RKO (cell line): Measurements from ENCODE around the gene ASB7.
"Not testable (repeated sequence)": the region's sequence is repeated elsewhere in the genome, so short reads cannot be mapped to it uniquely, and the experiment has no call there.

Experiments
- DNase-seq: peaks from one replicate; pipeline ENCODE4 v3.0.0-alpha.2; 2016; ENCODE audit warnings: low spot score

ASB7 gene

DNA sequence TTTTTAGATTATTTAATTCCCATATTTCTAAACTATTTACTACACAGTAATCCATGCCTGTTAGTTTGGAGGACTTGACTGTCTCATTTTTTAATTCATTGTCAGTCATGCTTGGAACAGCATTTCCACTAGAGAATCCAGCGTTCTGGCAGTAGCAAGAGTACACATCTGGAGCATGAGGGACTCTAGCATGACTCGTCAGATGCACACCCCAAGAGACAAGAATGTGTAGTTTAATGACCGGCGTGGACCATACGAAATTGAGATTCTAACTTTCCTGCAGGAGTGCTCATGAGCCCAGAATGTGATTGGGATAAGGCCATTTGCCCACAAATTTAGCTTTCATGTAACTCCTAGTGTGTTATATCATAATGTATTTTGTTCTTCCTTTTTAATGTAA, 48.9 kb downstream of the ASB7 start:
- DNase-seq = peak; percentile 37

DNA sequence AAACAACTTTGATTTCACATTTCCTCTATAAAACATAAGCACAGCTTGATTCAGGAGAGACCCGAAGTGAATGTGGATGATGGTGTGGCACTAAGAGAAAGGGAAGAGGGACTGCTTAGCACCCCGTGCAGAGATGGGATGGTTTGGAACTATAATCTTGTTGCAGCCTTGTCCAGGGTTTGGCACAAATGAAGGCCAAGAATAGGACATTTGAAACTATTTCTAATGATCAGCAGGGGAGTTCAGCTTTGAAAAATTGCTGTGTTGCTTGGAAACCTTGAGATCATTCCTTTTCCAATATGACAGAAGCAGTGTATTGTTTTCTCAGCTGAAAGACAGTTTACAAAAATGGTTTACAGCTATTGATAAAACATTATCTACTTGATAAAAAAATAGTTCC, 49.7 kb downstream of the ASB7 start:
- no peak for DNase-seq

DNA sequence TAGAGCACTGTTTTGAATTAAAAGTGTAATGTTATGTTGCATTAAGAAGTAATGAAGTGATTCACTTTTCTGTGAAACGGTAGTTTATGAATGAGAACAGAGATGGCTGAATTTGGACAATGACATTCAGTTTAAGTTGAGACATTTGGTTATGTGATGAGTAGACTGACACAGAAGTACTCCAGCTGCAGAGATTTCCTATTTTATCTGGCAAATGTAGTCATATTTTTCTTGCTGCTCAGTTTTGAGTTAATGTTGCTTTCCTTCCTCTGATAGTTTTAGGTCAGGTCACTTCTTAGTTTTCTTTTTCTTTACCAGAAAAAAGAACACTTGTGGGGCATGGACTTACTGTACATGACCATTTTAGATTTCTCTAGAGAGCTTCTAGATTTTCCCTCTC, 51.2 kb downstream of the ASB7 start:
- DNase-seq = no peak

DNA sequence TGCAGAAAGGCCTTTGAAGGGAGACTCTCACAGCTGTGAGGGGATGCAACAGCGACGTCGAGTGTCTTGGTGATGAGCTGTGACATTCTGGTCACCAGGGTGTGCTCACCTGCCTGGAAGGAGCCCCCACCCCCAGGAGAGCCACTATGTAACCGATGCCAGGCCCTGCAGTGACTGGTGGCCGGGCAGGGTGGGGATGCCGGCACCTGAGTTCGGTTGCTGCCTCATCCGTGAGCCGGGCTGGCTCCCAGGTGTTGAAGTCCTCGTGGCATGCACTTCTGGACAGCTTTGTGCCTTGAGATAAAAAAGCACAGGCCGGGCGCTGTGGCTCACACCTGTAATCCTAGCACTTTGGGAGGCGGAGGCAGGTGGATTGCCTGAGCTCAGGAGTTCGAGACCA, 56.5 kb downstream of the ASB7 start:
- no peak for DNase-seq

DNA sequence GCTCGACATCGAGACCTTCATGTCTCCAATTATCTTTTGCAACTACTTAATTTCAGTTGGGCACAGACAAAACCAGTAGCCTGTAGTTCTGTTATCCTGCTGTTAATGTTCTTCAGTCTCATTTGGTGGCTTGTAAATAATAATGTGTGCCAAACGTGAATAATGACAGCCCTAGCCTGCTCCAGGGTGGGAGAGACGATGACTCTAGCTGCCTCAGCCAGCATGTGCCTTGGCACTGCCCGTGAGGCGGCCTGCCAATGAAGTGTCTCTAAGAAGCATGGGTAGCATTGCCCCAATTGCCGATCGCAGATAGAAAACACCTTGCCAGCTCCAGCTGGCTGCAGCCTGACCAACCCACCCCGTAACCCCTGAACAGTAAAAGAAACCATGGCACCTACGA, 58.8 kb downstream of the ASB7 start:
- DNase-seq = no peak

DNA sequence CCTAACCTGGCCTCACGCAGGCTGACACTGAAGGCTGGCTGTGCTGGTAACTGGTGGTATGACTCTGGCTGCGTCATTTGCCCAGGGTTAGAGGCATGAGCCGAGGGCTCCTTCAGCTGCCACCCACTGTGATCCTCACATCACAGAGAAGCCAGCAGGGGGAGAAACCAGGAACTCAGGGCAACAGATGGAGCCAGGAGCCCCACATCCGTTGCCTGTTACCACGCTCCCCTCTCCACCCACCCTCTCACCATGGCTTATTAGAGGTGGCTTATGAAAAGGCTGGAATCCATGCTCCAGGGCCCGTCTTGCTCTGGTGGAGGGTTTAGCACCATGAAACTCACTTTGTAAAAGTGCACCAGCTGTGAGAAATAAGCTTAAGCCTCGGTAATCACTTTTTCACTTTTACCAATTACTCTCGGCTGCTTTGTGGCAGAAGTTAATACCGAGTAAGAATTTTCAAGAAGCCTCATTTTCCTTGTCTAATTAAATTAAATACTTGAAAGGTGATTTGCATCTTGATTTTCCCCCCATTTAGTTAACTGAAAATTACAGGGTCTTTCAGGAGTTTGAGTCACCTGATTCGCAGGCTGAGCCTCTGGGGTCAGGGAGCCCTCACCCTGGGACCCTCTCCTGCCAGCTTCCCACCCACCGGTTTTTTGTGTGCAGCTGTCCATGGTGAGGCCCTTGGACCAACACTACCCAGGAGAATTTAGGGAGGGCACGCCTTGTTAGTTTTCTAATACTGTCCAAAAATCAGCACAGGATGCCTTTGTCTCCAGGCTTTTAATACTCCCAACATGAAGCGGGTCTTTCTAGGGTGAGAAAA, 60.9 kb downstream of the ASB7 start:
- peak; percentile 30 for DNase-seq

DNA sequence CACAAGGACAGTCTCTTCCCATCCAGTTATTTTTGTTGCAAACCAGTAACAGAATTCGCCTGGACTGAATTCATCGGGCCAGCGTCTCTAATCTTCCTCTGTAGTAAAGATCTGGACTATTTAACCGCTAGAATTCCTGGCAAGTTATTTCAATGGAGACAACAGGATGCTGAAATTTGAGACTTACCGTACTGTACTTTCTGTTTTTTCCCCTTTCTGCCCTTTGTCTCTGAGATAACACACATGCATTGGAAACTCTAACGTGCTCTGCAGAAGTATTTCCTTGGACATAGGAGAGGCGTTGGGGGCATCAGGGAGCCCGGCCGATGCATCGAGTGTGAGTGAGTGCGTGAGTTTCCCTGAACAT, 61.5 kb downstream of the ASB7 start:
- no peak for DNase-seq

DNA sequence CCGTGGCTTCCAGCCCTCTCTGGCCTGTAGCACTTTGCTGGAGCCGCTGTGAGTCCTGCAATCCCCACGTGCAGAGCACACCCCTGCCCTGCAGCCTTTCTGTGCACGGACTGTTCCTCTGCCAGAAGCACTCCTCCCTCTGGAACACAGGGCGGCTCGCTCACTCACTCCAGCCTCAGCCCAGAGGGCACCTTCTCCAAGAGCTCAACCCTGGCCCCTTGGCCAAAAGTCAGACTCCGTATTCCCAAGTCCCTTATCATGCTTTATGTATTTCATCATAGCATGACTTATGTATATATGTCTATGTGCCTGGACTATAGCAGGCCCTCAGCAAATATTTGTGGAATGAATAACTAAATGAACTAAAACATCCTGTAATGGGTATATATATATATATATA, 63.2 kb downstream of the ASB7 start:
- DNase-seq = no peak

DNA sequence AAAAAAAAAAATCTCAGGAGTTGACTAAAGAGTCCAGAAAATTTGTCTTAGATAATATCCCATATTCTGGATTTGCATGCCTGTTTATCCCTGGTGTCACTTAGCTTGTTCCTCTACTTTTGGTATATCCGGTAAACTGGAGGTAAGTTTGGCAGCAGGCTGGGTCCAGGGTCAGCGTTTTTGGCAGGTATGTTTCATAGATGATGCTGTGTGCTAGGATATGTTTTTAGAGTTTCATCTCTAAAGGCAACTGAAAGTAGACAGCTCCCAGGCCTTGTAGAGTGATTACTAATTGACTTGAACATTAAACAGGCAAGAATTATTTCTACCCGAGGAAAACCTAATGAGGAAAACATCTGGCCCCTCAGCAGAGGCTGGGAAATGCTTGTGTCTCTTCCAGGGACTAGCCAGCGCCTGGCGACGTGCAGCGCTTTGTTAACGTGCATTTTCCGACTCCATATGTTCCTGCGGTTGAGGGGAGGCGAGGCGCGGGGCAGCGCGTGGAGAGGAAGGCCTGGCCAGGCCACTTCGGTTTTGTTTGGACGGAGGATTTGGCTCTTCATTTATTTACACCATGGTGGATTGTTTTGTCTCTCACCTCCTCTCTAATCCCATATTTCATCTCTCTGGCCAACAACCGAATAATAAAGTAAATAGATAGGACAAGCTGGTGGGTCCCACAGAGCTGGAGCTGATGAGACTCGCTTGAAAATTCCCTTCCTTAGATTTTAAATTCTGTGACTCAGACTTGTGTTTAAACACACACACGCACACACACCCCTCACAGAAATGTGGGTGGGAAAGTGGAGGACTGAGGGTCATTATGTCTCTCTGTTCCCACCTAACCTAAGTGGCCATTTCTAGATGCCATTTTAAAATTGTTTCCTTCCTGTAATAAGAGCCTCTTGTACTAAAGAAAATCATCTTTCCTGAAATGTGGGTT, 65.3 kb downstream of the ASB7 start:
- no peak for DNase-seq

DNA sequence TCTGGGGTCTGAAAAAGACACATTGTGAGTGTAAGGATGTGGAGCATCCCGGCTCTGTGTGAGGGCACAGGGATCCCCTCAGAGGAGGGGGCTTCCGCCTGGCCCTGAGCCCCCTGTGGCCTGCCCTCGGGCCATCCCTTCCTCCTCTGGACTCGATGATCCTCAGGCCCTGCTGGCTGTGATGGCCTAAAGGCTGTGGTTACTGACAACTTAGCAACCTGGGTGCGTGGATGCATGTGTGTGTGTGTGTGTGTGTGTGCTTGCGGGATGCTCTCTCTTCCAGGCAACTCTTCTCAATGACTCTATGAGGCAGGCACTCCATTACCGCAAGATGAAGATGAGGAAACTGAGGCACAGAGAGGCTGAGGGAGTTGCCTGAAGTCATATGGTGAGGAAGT, 66.0 kb downstream of the ASB7 start:
- DNase-seq = no peak

DNA sequence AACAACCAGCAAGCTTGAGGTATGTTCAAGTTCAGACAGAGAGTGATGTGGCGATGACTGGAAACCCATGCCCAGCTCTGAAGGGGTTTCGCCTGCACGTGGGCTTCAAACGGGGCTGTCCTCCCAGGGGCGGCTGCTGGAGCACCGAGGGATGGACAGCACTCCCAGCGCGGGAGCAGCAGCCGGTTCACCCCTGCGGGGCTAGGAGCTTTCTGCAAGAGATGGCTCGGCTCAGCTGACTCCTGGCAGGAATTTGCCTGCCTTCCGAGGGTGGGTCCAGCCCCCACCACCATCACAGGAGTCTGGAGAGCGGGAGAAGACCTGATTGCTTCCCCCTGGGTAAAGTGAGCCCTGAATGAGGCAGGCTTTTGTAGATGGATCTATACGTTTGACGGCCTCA, 66.9 kb downstream of the ASB7 start:
- DNase-seq = no peak

DNA sequence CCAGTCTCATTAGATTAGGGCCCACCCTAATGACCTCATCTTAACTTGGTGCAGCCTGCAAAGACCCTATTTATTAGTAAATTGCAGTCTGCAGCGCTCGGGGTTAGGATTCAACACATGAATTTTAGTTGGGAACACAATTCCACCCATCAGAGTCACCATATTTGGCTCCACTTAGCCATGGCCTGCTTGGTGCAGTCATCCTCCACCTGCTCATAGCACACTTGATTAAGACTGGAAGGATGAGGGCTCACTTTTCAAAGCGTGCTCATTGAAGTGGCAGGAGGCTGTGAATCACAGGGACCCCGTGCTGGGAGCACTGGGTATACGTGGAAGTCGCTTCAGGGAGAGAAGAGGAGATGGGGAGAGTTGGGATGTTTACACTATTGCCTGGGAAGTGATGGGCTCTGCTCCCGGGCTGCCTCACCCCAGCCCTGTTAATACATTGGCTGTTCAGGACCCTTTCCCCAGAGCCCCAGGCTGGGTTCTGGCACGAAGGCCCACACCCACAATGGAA, 68.2 kb downstream of the ASB7 start:
- no peak for DNase-seq

DNA sequence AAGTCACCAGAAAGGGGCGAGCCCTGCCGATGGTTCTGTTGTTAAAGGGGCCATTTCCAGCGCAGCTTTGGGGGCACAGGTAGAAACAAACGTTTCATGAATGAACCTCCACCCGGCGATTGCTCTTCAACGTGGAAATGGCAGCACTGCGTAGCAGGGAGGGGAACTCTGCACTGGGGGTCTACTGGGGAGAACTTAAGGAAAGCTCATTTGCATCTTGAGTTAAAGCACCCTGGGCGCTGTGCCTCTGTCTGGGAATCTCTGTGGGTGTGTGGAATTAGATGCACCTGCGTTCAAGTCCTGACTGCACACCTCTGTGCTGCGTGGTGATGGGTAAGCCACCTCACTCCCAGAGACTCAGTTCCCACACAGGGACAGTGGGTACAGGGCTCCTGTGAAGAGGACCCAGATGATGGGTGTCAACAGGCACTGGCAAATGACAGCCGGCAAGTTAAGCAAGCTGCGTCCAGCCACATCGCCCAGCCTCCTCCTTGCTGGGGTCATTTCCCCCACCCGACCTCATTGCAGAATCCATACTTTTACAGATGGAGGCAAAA, 68.8 kb downstream of the ASB7 start:
- DNase-seq = no peak

DNA sequence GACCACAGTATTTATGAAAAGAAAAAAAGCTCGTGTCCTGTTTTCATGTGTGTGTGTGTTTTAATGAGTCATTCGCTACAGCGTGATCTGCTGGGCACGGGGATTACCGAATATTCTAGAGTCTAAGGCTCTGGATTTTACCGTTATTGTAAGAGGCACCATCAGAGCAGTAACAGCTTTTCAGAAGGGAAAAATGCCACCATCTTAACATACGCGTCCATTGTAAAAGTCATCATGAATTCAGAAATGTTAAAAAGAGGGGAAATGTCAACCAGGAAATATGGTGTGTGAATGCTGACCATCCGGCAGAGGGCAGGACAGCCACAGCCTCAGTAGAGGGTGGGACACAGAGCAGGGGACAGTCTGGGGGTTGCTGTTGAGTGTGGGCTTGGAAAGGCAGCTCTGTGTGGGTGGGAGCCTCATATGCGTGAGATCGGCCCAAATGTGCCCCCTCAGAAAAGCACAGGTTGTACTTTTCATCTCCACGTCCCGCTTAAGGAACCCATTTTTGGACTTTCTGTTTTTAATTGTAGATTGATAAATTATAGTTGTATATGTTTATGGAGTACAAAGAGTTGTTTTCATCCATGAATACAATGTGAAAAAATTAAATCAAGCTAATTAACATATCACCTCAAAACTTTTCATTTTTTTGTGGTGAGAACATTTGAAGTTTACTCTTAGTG, 69.6 kb downstream of the ASB7 start:
- peak; percentile 61 for DNase-seq

DNA sequence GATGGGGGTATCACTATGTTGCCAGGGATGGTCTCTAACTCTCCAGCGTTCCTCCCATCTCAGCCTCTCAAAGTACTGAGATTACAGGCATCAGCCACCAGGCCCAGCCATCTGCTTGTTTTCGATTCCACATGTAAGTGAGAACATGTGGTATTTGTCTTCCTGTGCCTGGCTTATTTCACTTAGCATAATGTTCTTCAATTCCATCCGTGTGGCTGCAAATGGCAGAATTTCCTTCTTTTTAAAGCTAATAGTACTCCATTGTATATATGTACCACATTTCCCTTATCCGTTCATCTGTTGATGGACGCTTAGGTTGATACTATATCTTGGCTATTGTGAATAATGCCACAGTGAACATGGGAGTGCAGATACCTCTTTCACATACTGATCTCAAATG, 70.6 kb downstream of the ASB7 start:
- no peak for DNase-seq

DNA sequence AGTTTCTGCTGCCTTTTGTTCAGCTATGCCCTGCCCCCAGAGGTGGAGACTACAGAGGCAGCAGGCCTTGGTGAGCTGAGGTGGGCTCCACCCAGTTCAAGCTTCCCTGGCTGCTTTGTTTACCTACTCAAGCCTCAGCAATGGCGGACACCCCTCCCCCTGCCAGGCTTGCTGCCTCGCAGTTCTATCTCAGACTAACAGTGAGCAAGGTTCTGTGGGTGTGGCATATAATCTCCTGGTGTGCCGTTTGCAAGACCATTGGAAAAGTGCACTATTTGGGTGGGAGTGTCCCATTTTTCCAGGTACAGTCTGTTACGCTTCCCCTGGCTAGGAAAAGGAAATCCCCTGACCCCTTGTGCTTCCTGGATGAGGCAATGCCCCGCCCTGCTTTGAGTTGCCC, 76.8 kb downstream of the ASB7 start:
- DNase-seq = not testable (repeated sequence)

DNA sequence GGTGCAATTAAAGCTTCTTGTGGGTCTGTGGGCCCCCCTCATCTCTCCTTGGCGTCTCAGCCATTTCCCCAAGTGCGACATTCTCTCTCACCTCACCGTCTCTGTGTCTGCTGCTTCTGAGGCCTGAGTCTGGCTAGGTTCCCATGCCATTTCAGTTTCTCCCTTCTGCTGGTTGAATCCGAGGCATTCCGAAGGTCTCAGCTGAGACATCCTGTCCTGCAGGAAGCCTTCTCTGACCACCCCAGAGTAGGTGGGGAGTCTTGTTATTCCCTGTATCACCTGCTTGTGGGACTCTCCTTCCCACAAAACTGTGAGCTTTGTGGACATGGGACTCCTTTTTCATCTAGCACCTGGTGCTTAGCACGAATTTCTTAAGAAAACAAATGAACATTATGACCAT, 78.3 kb downstream of the ASB7 start:
- DNase-seq = no peak

DNA sequence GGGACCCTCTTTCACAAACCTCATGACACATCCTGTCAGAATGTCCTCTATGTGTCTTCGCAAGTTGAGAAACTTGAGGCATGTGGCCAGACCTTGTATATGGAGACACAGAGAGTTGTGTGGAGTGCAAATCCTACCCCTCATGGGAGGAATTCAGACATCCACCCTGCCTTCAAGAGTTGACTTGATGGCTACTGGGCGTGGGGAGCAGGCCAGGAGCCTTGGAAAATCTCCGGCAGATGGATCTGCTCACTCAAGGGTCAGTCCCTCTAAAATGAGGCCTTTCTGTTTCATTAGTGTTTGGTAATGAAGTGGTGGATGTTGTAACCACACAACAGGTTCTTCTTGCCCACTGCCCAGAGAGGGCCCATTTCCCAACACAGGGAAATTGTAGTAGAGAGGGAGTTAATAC, 79.0 kb downstream of the ASB7 start:
- DNase-seq = no peak

DNA sequence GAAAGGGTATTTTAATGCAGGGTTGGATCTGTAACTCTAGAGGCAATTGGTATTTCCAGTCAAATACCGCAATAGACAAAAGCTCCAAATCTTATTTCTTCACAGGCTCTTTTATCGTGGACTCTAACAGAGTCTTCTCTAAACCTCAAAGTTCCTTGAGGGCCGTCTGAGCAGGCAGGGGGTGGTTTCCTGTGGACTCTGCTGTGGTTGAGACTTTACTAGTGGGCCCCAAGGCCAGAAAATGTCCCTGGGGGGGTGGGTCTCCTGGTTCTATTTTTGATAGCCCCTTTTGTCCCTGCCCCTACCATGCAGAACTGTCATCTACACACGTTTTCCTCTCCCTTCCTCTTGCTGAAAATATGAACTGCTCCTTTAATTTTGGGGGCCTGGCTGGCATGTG, 80.1 kb downstream of the ASB7 start:
- DNase-seq = no peak

DNA sequence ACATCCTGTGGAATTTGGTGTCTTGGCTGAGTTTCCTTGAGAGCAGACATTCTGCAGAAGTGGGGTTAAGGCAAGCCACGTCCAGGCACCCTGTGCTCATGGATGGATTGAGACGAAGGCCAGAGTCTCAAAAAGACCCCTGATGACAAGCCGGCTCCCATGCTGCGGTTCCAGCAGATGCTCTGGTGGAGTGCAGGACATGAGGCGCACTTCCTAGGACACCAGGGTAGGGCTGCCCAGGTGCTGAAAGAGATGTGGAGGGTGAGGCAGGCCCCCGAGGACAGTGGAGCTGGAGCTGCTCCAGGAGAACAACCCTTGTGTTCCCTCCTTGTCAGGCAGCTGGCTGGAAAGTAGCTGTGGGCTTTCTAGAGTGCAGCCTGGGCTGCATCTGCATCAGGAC, 81.0 kb downstream of the ASB7 start:
- no peak for DNase-seq

DNA sequence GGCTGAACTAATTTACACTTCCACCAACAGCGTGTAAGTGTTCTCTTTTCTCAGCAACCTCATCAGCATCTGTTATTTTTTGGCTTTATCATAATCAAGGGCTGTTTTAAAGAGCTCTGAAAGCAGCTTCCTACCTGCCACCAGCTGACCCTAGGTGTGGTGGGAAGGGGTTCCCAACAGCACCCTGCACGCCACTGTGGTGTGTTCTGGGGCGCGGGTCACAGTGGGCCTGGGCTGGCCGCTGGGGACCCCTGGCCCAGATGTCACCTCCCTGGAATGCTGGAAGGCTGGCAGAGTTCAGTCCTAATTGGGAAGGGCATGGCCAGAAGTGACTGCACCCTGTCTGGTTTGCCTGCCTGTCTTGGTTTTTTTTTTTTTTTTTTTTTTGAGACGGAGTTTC, 82.2 kb downstream of the ASB7 start:
- no peak for DNase-seq

DNA sequence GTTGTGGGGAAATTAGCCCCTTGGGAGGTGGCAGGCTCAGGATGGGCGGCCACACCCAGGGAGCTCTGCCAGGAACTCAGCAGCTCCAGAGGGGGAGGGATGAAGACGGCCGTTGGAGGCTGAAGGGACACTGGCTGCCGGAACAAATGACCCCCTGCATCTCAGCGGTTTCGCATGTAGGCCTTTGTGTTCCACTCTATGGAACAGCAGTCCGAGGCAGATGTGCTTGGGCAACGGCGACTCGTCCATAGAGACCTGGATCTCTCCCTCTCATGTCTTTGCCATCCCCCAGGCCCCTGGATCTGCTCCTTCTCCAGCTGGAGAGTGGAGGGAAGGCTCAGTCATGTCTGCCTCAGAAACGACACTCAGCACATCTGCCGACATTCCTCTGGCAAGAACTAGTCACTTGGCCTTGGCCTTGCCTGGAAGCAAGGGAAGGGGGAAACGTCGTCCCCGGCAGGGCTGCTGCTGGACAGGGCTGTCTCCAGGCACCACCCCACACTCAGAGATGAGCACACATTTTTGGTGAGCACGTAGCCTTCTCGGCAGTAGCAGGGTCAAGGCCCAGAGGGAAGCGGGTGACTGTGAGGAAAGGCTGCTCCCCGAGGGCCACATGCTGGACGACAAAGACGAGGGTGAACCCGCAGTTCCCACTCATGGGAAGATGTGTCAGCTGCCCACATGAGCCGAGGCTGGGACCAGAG, 83.8 kb downstream of the ASB7 start:
- no peak for DNase-seq
